HG03135 (cell line): ENCODE data around the gene C5orf24.
A peak's percentile ranks its signal among the peaks of the same experiment; 100 is the strongest.
"Not testable (repeated sequence)": the region's sequence is repeated elsewhere in the genome, so short reads cannot be mapped to it uniquely, and the experiment has no call there.

ENCODE experiments used
- ATAC-seq: cut with Tn5 transposase; IDR thresholded peaks from one replicate; pipeline ENCODE4 v1.9.1; 2021; ENCODE audit warnings: mild to moderate bottlenecking, moderate library complexity; ENCODE audit not compliant: unreplicated experiment

The C5orf24 gene

DNA sequence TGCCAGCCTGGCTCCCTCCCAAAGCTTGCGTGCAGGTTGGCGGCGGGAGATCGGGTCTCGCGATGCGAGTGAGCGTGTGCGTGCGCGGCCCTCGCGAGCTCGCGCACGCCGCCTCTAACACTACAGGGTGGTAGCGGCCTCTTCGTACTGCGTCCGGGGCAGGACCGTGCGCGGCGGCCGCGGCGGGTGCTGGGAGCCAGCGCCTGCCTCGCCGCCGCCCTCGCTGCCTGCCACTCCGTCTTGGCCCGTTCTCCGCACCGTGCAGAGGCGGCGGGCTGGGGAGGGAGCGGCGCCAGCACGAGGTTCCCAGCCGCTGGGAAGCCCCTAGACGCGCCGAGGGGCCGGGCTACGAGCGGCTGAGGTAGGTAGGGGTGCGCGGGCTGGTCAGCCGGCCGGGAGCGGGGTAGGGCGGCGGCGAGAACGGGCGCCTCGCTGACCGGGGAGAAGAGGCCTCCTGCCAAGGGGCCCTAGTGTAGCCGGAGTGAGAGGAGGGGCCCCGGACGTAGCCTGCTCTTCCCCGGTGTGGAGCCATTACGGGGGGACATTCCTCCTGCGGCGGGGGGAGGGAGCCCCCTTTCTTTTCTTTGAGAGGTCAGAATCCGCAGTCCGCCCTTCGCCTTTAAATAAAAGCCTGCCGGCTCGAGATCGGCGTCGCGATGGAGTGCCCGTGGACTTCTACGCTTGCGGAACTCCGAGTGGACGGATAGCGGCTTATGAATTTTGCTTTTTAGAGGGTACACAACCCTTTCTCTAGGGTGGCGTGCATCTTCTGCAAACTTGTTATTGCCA lies at the start of gene C5orf24:
Gene C5orf24, plus strand, starts transcription at position 117 of the 789 bp plus-strand sequence. CDS start 8,933 bp downstream, outside the sequence.
- peak; percentile 92 for ATAC-seq

DNA sequence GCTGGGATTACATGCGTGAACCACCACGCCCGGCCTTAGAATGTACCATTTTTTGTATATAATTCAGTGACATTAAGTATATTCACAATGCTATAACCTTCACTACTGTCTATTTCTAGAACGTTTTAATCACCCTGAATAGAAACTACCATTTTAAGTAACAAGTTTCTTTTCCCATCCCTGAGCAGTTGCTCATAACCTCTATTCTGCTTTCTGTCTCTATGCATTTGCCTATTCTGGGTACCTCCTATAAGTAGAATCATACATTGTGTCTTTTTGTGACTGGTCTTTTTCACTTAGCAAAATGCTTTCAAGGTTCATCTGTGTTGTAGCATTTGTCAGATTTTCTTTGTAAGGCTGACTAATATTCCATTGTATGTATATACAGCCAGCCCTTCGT lies 47.3 kb upstream of the C5orf24 start:
- no peak for ATAC-seq

DNA sequence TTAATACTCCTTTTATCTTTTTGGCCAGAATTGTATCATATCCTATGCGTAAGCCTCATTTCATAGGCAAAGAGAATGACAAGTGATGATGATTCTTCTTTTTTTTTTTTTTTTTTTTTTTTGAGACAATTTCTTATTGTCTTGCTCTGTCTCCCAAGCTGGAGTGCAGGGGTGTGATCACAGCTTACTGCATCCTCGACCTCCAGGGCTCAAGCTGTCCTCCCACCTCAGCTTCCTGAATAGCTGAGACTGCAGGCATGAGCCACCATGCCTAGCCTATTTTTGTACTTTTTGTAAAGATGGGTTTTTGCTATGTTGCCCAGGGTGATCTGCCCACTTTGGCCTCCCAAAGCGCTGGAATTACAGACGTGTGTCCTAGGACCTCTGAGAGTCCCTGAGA lies 41.9 kb upstream of the C5orf24 start:
- ATAC-seq: no peak

DNA sequence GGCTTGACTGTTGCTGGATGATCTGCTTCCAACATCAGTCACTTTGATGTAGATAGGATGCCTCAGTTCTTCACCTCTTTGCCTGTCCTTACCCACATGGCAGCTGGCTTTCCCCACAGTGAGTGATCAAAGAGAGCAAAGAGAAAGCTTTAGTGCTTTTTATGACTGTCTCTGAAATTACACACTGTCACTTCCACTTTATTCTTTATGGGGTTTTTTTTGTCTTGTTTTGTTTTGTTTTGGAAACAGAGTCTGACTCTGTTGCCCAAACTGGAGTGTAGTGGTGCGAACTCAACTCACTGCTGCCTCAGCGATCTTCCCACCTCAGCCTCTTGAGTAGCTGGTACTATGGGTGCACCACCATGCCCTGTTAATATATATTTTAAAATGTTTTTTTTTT lies 32.4 kb upstream of the C5orf24 start:
- peak; percentile 52 for ATAC-seq

DNA sequence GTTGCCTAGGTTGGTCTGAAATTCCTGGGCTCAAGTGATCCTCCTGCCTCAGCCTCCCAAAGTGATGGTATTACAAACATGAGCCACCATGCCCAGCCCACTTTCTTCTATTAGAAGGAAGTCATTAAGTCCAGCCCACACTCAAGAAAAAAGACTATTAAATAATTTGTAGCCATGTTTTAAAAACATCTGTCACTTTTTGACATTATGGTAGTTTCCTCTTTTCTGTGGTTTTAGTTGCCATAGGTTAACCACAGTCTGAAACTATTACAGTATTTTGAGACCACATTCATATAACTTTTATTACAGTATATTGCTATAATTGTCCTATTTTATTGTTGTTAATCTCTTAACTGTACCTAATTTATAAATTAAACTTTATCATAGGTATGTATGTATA lies 31.9 kb upstream of the C5orf24 start:
- ATAC-seq: peak; percentile 43

DNA sequence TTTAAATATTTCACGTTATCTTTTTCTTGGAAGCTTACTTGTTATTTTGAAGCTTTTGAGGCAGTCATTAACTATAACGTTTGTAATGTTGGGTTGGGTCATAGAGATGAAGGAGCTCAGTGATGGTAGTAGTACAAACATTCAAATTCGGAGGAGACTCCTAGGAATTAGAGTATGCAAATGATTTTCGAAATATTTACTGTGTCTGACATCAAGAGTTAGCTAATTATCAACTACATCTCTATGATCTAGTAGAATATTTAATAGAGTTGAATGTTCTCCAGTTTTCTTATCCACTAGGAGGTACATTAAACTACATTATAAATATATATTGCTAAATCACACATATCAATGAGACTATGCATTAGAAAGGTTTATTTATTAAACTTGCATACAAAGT lies 28.8 kb upstream of the C5orf24 start:
- ATAC-seq: no peak

DNA sequence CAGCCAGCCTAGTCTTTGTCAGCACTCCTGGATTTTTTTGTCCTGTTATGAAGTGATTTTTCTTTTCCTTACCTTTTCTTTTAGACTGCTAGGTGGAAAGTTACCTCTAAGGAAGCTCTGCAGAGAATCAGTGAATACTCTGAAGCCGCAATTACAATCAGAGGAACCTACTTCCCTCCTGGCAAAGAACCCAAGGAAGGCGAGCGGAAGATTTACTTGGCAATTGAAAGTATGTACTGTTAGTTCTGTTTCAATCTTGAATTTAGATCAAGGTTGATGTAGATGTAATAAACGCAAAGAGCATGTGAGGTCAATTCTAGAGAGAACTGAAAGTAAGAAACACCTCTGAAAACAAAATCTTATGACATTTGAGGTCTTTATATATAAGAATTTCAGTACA lies 27.0 kb upstream of the C5orf24 start:
- no peak for ATAC-seq

DNA sequence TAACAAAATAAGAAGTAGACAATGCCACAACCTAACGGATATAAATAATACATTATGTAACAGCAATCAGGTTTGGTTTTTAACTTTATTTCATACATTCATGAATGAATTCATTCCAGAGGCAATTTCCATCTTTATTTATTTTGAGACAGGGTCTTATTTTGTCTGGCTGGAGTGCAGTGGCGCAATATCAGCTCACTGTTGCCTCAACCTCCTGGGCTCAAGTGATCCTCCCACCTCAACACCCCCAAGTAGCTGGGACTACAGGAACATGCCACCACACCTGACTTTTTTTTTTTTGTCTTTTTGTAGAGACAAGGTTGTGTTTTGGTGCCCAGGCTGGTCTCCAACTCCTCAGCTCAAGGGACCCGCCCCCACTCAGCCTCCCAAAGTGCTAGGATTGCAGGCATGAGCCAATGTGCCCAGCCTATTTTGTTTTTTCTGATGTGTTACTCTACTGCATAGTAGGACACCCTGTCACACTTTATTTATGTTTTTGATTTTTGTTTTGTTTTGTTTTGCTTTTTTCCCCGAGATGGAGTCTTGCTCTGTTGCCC lies 26.3 kb upstream of the C5orf24 start:
- ATAC-seq: no peak

DNA sequence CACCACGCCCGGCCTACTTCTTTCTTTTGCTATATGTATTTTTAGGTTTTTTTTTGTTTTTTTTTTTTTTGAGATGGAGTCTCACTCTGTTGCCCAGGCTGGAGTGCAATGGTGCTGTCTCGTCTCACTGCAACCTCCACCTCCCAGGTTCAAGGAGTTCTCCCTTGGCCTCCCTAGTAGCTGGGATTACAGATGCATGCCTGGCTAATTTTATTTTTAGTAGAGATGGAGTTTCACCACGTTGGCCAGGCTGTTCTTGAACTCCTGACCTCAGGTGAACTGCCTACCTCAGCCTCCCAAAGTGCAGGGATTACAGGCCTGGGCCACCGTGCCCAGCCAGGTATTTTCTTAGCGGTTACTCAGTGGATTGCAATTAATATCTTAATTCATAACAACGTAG lies 23.9 kb upstream of the C5orf24 start:
- no peak for ATAC-seq

DNA sequence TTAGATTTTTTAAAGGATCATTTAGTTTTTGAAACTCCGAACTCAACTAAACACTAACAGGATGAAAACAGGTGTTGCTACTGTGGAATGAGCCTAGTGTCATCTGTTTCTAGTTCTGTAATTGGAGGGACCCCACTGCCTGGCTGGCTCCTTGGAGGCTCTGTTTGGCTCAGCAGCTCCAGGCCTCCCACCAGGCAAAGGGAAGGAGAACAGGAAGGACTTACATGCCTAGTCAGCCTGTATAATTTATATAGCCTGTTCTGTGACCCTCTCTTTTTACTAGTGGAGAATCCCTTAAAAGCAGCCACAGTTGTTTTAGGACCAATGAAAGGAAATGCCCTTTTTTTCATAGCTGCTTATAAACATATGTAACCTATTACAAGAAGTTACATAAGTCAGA lies 21.1 kb upstream of the C5orf24 start:
- ATAC-seq: no peak

DNA sequence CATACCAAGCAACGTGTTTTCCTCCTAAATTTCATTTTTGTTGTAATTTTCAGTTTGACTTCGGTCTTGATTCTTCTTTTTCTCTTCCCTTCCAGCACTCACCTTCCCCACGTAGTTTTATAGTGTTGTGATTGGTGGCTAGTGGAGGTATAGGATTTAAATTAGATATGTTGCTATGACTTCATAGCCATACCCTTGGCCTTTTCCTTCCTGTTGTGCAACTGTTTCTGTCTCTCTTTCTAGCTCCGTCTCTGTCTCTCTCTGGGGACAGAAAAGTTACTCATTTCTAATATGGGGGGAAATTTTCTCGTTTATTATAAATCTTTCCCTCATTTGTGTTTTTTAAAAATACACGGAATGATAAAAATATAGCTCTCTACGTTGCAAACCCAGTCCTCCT lies 20.6 kb upstream of the C5orf24 start:
- no peak for ATAC-seq

DNA sequence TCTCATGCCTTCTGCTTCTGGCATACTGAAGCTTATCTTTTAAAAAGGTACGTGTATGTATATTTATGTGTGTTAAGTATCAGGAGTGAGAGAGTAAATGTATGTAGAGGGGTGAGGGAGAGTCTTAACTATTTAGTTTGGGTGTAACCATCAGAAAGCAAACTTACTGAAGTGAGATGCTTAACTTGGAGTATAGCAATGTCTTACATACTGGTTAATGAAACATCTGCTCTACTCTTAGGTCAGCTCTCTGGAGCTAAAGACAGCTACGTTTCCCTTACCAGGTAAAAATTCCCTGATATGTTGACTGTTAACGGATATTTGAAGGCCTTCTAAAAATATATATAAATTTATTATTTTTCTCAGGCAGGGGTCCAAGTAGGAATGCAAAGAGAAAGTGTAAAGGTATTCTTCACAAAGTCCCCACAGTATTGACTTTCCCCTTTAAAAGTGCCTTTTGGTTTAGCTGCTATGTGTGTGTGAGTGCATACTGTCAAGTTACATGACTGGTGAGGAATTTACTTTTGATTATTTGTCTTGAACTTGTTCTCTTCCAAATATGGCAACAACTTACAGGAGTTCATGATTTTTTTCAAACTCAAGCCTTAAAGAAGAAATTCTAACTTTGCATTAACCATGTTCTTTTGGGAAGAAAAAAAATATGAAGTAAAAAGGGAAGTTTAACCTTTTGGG lies 12.3 kb upstream of the C5orf24 start:
- no peak for ATAC-seq

DNA sequence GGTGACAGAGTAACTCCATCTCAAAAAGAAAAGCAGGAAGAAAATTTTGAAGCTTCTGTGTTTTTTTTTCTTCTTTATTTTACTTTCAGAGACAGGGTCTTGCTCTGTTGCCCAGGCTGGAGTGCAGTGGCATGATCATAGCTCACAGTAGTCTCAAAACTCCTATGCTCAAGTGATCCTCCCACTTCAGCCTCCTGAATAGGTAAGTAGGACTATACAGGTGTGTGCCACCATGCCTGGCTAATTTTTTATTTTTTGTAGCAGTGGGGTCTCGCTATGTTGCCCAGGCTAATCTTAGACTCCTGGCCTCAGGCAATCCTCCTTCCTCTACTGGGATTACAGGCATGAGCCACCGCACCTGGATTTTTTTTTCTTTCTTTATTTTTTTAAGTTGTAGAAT lies 10.1 kb upstream of the C5orf24 start:
- ATAC-seq: no peak

DNA sequence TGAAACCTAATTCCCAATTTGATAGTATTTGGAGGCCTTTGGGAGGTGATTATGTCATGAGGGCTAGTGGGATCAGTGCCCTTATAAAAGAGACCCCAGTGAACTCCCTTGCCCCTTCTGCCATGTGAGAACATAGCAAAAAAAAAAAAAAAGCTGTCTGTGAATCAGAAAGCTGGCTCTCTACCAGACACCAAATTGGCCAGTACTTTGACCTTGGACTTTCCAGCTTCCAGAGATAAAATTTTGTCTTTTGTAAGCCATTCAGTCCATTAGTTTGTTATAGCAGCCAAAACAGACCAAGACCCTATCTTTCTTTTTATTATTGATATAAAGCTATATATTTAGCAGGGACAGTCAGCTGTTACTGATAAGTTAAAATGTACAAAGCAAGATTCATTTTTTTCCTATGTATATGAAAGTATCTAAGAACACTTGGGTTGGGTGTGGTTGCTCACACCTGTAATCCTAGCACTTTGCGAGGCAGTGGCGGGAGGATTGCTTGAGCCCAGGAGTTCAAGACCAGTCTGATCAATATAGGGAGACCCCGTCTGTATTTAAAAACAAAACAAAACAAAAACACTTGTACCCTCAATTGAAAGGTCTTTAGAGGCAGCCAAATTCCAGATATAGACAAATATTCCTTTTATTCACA lies 8.1 kb upstream of the C5orf24 start:
- ATAC-seq: no peak

DNA sequence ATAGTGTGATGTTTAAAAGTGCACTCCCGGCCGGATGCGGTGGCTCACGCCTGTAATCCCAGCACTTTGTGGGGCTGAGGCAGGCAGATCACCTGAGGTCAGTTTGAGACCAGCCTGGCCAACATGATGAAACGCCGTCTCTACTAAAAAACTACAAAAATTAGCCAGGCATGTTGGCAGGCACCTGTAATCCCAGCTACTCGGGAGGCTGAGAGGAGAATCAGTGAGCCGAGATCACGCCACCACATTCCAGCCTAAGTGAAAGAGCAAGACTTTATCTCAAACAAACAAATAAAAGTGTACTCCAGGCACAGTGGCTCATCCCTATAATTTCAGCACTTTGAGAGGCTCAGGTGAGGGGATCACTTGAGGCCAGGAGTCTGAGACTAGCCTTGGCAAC lies 7.4 kb upstream of the C5orf24 start:
- ATAC-seq: not testable (repeated sequence)

DNA sequence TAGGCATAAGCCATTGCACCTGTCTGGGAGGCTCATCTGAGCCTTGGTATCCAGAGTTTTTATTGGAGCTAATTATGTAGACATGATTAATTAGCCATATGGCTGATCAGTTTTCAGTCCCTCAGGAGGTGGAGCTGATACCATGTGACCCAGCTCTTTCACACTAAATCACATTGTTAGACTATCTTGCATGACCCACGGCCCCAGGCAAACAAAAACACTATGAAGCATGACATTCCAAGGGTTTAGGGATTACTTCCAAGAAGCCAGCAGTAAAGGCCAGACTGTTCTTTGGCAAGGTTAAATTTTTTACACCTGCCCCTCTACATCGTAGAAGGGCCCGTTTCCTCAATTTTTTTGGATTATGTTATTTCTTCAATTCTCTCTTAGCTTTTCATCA lies 5.0 kb upstream of the C5orf24 start:
- no peak for ATAC-seq

DNA sequence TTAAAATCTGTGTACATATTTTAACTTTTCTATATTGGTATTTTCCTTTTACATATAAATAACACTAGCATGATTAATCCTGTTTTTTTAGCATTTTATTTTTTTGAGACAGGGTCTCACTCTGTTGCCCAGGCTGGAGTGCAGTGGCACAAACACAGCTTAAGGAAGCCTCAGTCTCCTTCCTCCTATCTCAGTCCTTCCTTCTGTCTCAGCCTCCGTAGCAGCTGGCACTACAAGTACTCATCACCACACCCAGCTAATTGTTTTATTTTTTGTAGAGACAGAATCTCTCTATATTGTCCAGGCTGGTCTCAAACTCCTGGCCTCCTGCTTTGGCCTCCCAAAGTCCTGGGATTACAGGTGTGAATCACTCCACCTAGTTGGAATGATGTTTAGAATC lies 1.5 kb upstream of the C5orf24 start:
- no peak for ATAC-seq

DNA sequence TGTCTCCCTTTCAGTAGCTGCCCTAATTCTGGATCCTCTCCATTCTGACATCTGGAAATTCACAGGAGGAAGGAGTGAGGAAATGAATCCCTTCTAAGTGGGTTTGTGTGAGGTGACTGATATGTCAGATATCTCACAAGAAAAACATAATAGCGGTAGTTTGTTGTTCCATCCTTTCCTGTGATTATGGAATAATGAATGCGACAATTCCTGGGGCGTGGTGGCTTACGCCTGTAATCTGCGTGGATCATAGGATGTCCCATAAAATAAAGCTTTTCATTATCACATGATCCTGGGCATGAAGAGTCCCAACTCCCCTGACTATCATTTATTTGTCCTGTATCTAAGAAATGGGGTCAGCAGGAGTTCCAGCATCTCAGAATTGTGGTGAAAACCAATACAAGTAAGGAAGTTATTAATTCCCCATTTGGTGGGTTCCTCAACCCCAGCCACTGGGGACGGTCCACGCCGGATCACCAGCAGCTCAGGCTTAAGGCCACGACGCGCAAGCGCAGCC lies 375 bp upstream of the C5orf24 start:
- ATAC-seq: no peak

DNA sequence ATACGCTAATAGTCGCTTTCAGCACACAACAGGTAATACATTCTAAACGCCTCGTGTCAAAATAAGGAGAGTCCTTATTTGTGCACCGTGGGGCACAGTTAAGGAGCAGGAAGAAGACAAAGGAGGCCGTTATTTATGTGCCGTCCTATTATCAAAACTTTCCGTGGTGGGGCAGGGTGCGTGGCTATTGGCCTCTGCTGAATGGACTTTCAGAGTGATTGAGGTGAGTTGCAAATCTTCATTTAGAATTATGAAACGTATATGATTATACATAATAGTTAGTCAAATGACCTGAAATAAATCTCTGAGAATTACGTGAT lies 833 bp downstream of the C5orf24 start:
- ATAC-seq: no peak

DNA sequence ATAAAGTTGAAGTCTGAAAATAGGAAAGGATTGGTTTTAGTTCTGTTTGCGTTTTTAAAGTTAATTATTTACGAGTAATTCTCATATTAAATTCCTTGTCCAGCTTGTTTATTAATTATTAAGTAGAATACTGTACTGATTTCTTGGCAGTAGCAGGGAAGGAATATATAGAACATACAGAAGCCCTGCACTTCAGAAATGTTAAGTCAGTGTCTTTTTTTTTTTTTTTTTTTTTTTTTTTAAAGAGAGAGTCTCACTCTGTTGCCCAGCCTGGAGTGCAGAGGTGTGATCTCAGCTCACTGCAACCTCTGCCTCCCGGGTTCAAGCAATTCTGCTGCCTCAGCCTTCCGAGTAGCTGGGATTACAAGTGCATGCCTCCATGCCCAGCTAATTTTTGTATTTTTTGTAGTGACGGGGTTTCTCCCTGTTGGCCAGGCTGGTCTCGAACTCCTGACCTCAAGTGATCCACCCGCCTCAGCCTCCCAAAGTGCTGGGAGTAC lies 3.7 kb downstream of the C5orf24 start:
- ATAC-seq: not testable (repeated sequence)

DNA sequence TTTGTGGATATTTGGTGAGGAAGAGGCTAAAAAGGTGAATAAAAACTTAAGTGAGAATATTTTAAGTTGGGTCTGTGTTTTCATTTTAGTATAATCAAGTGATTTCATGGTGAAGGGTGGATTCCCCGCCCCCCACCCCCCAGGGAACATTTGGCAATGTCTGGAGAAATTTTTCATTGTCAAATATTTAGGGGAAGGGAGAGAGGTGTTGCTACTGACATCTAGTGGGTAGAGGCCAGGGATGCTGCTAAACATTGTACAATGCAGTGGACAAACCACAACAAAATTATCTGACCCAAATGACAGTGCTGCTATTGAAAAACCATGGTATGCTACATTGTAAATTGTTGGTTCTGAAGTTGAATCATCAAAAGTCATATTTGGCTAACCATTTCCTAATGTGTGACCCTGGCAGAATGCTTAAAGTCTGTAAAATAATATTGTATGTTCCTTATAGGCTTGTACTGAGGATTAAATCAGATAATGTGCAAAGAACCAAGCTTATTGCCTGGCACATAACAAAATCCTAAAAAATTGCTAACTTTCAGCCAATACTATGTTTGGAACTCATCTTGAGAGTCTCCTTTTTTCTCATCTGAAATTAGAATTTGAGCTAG lies 5.6 kb downstream of the C5orf24 start:
- no peak for ATAC-seq
